A673 (cell line): Measurements from ENCODE around the gene MIPOL1.

Experiments
- CTCF ChIP-seq: fragments of 300-800, 200-600 bp; sonication (generic); conservative IDR thresholded peaks from 2 replicates; pipeline ENCODE4 v1.5.1; 2017; ENCODE audit warnings: low read depth, mild to moderate bottlenecking, antibody characterized with exemption, low read length, moderate library complexity, mixed read lengths
- EZH2 ChIP-seq: fragments of 200-600 bp; sonication (generic); IDR thresholded peaks from 2 replicates; pipeline ENCODE4 v1.6.1; 2017; ENCODE audit warnings: borderline replicate concordance, low read depth, mild to moderate bottlenecking, mixed read lengths, antibody characterized with exemption, low read length; ENCODE audit not compliant: poor library complexity, severe bottlenecking

GRCh38 chr14:37284760-37285159, 87.0 kb downstream of the MIPOL1 start:
- TF ChIP-seq EZH2: no peak
- no peak for TF ChIP-seq CTCF
